ENCODE results near the gene RAB7A.

Gene RAB7A

GRCh38 chr3:128858167-128858566 is 132.2 kb downstream of the RAB7A start:
- no peak for DNase-seq

GRCh38 chr3:128859630-128860029 is 133.6 kb downstream of the RAB7A start:
- peak; percentile 31 for DNase-seq

GRCh38 chr3:128861491-128861890 is 135.5 kb downstream of the RAB7A start:
- no peak for DNase-seq

GRCh38 chr3:128863560-128863959 is 137.6 kb downstream of the RAB7A start:
- no peak for DNase-seq

Measured in hematopoietic multipotent progenitor cell treated with erythropoietin and hydrocortisone succinate and interleukin-3 and kit ligand, for 4 days (in vitro differentiated cells).